OCI-LY3 (cell line): ENCODE results near the gene GLP1R.

Experiments
- H2AFZ ChIP-seq: fragments of 200-600, 300-600 bp; shearing (Covaris generic); 2 replicates; pipeline ENCODE4 v1.6.0; 2014; ENCODE audit warnings: antibody characterized with exemption, low read depth, low read length
- H3K27ac ChIP-seq: fragments of 200-600, 300-600 bp; sonication (generic); 2 replicates; pipeline ENCODE4 v1.5.1; 2014; ENCODE audit warnings: mild to moderate bottlenecking, low read length, moderate library complexity, mixed read lengths
- H3K27me3 ChIP-seq: fragments of 200-600, 300-600 bp; sonication (generic); 2 replicates; pipeline ENCODE4 v1.6.1; 2014; ENCODE audit warnings: low read depth, low read length, mixed read lengths
- H3K36me3 ChIP-seq: fragments of 200-600, 300-600 bp; sonication (generic); replicated peaks from 2 replicates; pipeline ENCODE3; 2014; ENCODE audit warnings: low read depth, low read length, mixed read lengths
- H3K4me1 ChIP-seq: fragments of 300-600, 200-600 bp; sonication (generic); 2 replicates; pipeline ENCODE4 v1.6.1; 2014; ENCODE audit warnings: low read length, mixed read lengths
- H3K4me2 ChIP-seq: fragments of 200-600, 300-600 bp; sonication (generic); 2 replicates; pipeline ENCODE4 v1.6.1; 2014; ENCODE audit warnings: low read length, mixed read lengths
- H3K4me3 ChIP-seq: fragments of 300-600, 200-600 bp; sonication (generic); 2 replicates; pipeline ENCODE4 v1.5.1; 2014; ENCODE audit warnings: antibody characterized with exemption, mild to moderate bottlenecking, low read length, moderate library complexity
- H3K79me2 ChIP-seq: fragments of 300-600, 200-600 bp; shearing (Covaris generic); 2 replicates; pipeline ENCODE4 v1.6.1; 2014; ENCODE audit warnings: mild to moderate bottlenecking, low read length, mixed read lengths
- H3K9ac ChIP-seq: fragments of 300-600, 200-600 bp; shearing (Covaris generic); 2 replicates; pipeline ENCODE4 v1.6.0; 2014; ENCODE audit warnings: mild to moderate bottlenecking, low read length, moderate library complexity
- H3K9me3 ChIP-seq: fragments of 200-600, 300-600 bp; shearing (Covaris generic); 2 replicates; pipeline ENCODE4 v1.6.1; 2014; ENCODE audit warnings: low read length, mixed read lengths; ENCODE audit not compliant: insufficient read depth
- H4K20me1 ChIP-seq: fragments of 200-600, 300-600 bp; sonication (generic); 2 replicates; pipeline ENCODE4 v1.6.1; 2016; ENCODE audit warnings: low read length, mixed read lengths; ENCODE audit not compliant: insufficient read depth
- EZH2phosphoT487 ChIP-seq: fragments of 200-600 bp; shearing (Covaris generic); IDR thresholded peaks from 2 replicates; pipeline ENCODE4 v1.6.1; 2018; ENCODE audit warnings: antibody characterized with exemption, mixed run types, low read depth
- TF ChIP-seq, protein P1 (sequence below): fragments of 200-600, 300-600 bp; sonication (generic); IDR thresholded peaks from 2 replicates; pipeline ENCODE4 v1.5.1; 2014; ENCODE audit warnings: antibody characterized with exemption, low read length, low read depth

GLP1R gene

DNA sequence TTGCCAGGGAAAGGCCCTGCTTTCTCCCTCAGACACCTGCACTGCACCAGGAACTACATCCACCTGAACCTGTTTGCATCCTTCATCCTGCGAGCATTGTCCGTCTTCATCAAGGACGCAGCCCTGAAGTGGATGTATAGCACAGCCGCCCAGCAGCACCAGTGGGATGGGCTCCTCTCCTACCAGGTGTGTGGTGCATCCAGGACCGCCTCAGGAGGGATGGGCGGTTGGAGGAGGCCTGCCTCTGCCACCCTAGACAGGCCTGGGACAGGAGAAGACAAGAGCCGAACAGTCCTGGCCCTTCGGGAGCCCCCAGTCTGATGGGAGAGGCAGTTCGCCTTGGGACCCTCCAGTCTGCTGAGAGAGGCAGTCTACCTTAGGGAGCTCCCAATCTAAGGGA, 24.2 kb downstream of the GLP1R start:
- Histone ChIP-seq H3K79me2 (no peaks in the 10 kb centered on the region), H3K4me1 (no peaks in the 10 kb centered on the region), H3K36me3 (no peaks in the 10 kb centered on the region), H3K9me3 (no peaks in the 10 kb centered on the region), H3K4me3 (no peak overlapping the region), H4K20me1 (no peaks in the 10 kb centered on the region), H3K9ac (no peak overlapping the region), H3K27ac (no peak overlapping the region), H2AFZ (no peak overlapping the region), H3K27me3 (peaks cover 16% of the 10 kb centered on the region; the same call in 1 of the 2 replicates), H3K4me2 (no peak overlapping the region)
- TF ChIP-seq EZH2phosphoT487, result no peak
- TF ChIP-seq, protein P1, sequence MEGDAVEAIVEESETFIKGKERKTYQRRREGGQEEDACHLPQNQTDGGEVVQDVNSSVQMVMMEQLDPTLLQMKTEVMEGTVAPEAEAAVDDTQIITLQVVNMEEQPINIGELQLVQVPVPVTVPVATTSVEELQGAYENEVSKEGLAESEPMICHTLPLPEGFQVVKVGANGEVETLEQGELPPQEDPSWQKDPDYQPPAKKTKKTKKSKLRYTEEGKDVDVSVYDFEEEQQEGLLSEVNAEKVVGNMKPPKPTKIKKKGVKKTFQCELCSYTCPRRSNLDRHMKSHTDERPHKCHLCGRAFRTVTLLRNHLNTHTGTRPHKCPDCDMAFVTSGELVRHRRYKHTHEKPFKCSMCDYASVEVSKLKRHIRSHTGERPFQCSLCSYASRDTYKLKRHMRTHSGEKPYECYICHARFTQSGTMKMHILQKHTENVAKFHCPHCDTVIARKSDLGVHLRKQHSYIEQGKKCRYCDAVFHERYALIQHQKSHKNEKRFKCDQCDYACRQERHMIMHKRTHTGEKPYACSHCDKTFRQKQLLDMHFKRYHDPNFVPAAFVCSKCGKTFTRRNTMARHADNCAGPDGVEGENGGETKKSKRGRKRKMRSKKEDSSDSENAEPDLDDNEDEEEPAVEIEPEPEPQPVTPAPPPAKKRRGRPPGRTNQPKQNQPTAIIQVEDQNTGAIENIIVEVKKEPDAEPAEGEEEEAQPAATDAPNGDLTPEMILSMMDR, result no peak

DNA sequence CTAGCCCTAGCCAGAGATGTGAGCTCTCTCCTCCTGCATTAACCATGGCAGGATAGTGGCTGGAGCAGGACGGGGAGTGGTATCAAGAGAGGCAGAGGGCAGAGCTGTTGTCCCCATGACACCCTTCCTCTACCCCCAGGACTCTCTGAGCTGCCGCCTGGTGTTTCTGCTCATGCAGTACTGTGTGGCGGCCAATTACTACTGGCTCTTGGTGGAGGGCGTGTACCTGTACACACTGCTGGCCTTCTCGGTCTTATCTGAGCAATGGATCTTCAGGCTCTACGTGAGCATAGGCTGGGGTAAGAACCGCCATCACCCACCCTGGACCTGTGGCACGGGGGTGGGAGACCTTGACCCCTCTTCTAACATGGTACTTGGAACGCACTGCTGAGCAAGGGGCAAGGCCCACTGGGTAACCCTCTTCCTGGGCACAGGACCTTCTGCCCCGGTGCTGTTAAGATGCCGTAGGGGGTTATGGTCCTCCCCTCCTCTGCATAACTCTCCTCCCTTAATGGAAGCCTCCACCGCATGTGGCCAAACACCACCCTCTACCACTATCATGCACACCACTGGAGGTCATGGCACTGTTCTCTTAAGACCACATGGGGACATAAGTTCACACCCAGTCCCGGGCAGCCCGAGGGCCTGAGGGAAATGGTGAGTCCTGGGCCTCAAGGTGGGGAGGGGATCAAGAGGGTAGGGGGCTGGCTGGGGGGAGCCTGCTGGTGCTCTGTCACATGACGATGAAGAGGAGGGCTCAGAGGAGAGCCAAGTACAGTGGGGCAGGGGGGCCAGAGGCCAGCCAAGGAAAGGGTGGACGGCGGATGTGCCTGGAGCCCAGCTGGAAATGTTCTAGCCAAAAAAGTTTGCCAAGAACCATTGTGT, 25.1 kb downstream of the GLP1R start:
- H3K27ac ChIP-seq, result no peak overlapping the region
- no peak overlapping the region for H3K9ac ChIP-seq
- no peak overlapping the region for H3K4me2 ChIP-seq
- H3K9me3 ChIP-seq, result no peaks in the 10 kb centered on the region
- peaks cover 13% of the 10 kb centered on the region; the same call in 1 of the 2 replicates for H3K27me3 ChIP-seq
- no peaks in the 10 kb centered on the region for H3K36me3 ChIP-seq
- H3K4me3 ChIP-seq, result no peak overlapping the region
- H3K79me2 ChIP-seq, result no peaks in the 10 kb centered on the region
- no peak for TF ChIP-seq EZH2phosphoT487
- TF ChIP-seq, protein P1, result no peak
- H4K20me1 ChIP-seq, result no peaks in the 10 kb centered on the region
- no peaks in the 10 kb centered on the region for H3K4me1 ChIP-seq
- no peak overlapping the region for H2AFZ ChIP-seq

DNA sequence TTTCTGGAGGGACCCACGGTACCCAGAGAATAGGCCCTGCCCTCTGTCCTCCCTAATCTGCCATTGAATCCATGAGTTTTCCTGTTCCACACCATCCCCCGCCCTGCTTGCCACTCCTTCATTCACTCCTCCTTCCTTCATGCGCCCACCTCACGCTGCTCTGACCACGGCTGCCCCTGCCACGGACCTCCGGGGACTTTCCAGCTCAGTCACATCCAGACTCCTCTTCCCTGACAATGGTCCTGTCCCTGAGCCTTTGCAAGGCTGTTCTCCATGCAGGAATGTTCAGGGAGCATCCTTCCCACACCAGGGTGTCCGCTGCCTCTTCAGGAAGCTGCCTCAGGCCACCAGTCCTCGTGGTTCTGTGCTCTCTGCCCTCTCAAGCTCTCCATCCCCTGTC, 25.9 kb downstream of the GLP1R start:
- Histone ChIP-seq H3K4me1 (no peaks in the 10 kb centered on the region), H3K9me3 (no peaks in the 10 kb centered on the region), H3K36me3 (no peaks in the 10 kb centered on the region), H3K79me2 (no peaks in the 10 kb centered on the region), H3K27ac (no peak overlapping the region), H3K27me3 (peaks cover 13% of the 10 kb centered on the region; the same call in 1 of the 2 replicates), H4K20me1 (no peaks in the 10 kb centered on the region), H2AFZ (no peak overlapping the region), H3K4me3 (no peak overlapping the region), H3K9ac (no peak overlapping the region), H3K4me2 (no peak overlapping the region)
- TF ChIP-seq EZH2phosphoT487, result no peak
- TF ChIP-seq, protein P1, result no peak

DNA sequence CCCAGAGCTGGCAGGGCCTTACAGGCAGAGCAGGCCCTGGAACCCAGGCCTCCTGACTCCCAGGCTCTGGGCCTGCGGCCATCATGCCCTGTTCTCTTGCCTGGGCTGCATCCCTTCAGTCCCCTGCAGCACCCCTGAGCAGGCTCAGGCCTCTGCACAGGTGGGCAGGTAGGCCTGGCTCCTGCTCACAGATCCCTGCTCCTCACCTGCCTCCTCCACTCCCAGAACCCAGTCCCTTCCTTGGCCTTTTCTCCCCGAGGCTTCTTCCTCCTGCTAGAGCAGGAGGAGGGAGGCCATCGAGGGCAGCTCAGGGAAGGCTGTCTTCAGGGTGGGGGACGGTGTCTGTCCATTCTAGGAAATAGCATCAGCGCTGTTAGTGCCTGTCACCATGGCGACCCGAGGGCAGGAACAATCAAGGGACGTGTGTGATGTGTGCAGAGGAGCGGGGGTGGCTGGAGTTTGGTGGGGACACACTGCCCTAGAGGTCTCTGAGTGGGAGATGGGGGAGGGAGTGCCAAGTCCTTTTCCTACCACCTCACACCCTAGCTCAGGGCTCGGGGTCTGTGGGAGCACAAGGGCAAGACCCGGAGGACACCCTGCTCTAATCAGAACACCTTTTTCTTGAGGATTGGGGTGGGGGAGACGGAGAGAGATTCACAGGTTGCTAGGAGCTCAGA, 26.6 kb downstream of the GLP1R start:
- no peak overlapping the region for H3K4me2 ChIP-seq
- no peaks in the 10 kb centered on the region for H3K9me3 ChIP-seq
- no peaks in the 10 kb centered on the region for H3K4me1 ChIP-seq
- TF ChIP-seq EZH2phosphoT487, result no peak
- TF ChIP-seq, protein P1, result no peak
- H3K9ac ChIP-seq, result no peak overlapping the region
- H3K27ac ChIP-seq, result no peak overlapping the region
- H3K36me3 ChIP-seq, result no peaks in the 10 kb centered on the region
- H3K79me2 ChIP-seq, result no peaks in the 10 kb centered on the region
- no peaks in the 10 kb centered on the region for H4K20me1 ChIP-seq
- H2AFZ ChIP-seq, result no peak overlapping the region
- H3K27me3 ChIP-seq, result peaks cover 10% of the 10 kb centered on the region; the same call in 1 of the 2 replicates
- H3K4me3 ChIP-seq, result no peak overlapping the region
